NCI-H510A treated with DMSO at 0.1 percent for 48 hours (cell line): Measurements from ENCODE around the gene CEL.
"Not testable (repeated sequence)": the region's sequence is repeated elsewhere in the genome, so short reads cannot be mapped to it uniquely, and the experiment has no call there.

Source experiments
- DNase-seq: peaks from one replicate; lab custom pipeline; 2025; lab: John Stamatoyannopoulos, UW

The CEL gene

GRCh38 chr9:133086212-133086860, 24.6 kb downstream of the CEL start:
- DNase-seq = not testable (repeated sequence)

DNA sequence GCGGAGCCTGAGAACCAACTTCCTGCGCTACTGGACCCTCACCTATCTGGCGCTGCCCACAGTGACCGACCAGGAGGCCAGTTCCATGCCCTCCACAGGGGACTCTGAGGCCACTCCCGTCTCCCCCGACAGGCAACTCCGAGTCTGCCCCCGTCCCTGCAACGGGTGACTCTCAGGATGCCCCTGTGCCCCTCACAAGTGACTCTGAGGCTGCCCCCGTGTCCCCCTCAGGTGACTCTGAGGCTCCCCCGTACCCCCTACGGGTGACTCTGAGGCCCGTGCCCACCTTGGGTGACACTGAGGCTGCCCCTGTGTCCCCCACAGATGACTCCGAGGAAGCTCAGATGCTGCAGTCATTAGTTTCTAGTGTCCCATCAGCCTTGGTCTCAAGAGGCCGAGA, 25.1 kb downstream of the CEL start:
- DNase-seq = no peak

GRCh38 chr9:133087429-133088145, 25.8 kb downstream of the CEL start:
- no peak for DNase-seq

- DNase-seq = no peak
Observed at GRCh38 chr9:133088146-133088750, 26.5 kb downstream of the CEL start.

DNA sequence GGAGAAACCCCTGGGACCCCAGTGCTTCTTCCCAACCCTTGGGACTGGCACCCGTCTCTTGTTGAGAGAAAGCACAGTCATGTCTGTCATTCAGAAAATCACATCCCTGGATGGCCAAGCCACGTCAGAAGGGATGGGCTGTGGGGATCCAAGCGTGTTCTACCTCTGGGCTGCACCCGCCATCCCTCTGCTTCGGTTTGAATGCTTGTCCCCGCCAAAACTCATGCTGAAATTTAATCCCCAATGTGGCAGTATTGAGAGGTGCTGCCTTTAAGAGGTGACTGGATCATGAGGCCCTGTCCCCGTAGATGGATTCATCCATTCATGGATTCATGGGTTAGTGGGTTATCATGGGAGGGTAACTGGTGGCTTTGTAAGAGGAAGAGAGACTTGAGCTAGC, 27.0 kb downstream of the CEL start:
- DNase-seq = no peak

DNA sequence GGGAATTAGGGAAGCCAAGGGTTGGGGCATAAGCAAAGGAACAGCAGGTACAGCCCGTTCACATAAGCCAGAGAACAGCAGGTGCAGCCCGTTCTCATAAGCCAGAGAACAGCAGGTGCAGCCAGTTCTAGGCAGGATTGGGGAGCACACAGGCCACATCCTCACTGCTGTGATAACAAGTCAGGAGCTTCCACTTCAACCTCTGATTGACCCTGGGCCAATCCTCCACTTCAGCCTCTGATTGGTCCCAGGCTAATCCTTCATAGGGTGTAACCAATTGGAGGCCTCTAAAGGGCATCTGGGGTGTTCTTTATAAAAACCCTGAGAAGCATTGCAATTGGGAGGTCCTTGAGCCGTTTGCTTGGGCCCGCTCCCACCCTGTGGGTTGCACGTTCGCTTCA, 27.5 kb downstream of the CEL start:
- peak; percentile 84 for DNase-seq

DNA sequence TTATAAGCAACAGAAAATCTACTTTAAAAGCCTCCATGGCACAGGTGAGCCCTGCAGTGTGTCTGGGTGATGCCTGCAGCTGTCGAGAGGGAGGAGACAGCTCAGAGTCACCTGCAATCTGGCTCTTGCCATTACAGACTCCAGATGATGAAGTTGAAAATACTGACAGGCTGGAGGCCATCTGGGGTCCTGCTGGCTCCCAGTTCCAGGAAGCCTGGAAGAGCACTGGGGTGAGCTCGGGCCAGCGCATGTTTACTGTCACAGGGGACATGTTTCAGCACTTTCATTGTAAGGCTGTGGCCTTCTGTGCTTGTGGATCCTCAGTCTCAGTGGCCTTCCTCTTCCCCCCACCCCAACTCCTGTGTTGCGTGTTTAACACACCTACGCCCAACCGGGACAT, 28.4 kb downstream of the CEL start:
- no peak for DNase-seq

DNA sequence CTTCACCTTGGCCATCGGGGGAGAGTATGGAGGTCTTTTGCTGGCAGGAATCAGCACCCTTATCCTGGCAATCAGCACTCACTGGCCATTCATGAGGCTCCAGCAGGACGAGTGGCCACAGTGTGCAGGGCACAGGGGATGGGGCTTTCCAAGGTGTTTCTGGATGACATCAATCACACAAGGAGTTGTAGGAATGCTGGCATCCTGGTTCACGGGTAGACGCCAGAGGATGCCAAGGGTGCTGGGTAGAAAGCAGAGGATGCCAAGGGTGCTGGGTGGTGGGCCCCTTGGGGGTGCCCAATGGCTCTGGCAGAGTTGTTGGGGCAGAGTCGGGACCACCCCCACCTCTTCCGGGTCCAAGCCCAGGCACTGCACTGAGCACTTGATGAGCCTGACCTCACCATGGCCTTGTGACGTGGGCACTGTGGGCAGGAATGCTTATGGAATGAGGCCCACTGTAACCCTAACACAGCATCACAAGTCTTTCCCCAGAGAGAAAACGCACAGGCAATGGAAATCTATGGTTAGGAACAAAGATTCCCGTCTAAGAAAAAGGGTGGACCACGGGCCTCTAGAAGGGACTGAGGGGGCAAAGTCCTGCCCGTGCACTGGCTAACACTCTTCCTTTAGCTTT, 29.1 kb downstream of the CEL start:
- DNase-seq = no peak

GRCh38 chr9:133094351-133094750, 32.6 kb downstream of the CEL start:
- not testable (repeated sequence) for DNase-seq

- no peak for DNase-seq
Observed at GRCh38 chr9:133094842-133095393, 33.1 kb downstream of the CEL start.

- no peak for DNase-seq
Observed at GRCh38 chr9:133098104-133098754, 36.4 kb downstream of the CEL start.

DNA sequence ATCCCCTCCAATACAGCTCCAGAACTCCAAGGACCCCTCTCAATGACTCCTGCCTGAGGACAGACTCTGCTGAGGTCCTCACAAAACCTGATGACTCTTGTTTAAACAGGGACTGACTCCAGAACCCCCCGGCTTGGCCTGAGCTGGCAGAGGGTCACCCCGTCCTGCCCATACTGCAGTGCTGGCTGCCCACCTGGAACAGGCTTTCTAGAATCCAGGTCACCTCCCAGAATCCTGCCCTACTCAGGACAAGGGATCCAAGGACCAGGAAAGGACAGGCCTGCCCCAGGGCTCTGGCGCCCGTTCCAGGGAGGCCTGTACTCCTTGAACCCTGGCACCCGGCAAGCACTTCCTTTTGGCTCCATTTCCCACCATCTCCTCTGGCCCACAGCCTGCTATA, 37.1 kb downstream of the CEL start:
- no peak for DNase-seq

GRCh38 chr9:133099726-133100505, 38.1 kb downstream of the CEL start:
- DNase-seq = no peak

DNA sequence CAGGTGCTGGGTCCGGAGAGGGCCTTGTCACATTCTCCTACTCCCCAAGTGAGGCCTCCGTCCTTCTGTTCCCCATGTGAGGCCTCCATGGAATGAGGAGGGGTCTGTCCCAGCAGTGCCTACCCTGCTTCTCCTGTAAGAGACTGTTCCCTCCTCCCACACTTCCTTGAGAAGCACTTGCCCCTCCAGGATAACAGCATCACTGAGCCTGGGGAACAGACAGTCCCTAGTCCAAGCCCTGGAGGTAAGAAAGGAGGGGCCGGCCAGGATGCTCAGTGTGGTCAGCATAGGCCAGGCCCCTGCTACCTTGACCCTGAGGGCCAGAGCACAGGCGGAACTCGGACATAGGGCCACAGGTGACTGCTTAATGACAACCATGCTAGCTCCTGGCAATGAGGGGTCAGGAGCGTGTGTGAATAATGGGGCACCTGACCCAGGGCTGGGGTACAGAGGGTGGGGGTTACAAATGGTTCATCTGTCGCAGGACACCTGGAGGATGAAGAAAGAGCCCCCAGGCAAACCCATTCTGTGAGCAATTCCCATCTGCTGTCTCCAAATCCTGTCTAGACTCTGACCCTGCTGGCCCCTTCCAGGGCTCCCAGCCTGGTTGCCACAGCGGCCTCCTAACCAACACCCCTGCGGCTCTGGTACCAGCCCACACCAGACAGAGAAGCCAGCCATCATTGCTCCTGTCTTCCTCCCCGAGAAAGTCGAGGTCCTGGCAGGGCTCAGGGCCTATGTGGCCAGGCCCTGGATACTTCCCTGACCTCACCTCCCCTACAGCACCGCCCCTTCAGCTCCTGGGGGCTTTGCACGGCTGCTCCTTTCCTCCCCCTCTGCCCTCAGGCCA, 39.0 kb downstream of the CEL start:
- DNase-seq = no peak

DNA sequence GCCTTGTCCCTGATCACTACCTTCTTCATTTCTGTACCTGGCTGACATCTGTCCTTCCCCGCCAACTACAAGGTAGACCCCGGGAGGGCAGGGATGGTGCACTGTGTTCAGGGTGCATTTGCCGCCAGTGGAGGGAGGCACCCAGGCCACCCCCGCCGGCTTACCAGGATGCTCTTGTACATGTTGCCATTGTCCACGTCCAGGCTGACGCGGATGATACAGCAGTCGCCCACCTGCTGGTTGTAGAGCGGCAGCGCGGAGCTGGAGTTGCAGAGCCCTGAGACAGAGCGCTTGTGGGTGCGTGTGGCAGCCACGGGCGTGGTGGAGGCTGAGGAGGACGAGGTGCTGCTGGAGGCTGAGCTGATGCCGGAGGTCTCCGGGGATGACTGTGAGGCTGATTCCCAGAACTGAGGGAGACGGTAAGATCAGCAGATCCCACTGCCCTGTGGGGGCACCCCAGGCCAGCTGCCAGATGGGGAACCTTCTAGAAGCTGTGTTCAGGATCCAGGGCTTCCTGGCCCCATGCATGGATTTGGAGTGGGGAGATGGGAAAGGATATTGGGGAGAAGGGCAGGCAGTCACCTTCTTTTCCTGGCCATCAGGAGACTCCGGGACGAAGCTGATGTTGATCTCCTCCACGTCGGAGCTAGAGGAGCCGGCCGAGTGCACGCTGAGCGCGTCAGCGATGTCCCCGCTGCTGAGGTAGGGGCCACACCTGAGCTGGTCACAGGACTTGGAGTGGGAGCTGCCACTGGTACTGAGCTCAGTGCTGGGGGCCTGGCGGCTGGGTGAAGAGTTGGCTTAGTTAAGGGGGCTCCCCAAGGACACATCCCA, 39.8 kb downstream of the CEL start:
- no peak for DNase-seq

GRCh38 chr9:133102190-133103021, 40.6 kb downstream of the CEL start:
- no peak for DNase-seq

DNA sequence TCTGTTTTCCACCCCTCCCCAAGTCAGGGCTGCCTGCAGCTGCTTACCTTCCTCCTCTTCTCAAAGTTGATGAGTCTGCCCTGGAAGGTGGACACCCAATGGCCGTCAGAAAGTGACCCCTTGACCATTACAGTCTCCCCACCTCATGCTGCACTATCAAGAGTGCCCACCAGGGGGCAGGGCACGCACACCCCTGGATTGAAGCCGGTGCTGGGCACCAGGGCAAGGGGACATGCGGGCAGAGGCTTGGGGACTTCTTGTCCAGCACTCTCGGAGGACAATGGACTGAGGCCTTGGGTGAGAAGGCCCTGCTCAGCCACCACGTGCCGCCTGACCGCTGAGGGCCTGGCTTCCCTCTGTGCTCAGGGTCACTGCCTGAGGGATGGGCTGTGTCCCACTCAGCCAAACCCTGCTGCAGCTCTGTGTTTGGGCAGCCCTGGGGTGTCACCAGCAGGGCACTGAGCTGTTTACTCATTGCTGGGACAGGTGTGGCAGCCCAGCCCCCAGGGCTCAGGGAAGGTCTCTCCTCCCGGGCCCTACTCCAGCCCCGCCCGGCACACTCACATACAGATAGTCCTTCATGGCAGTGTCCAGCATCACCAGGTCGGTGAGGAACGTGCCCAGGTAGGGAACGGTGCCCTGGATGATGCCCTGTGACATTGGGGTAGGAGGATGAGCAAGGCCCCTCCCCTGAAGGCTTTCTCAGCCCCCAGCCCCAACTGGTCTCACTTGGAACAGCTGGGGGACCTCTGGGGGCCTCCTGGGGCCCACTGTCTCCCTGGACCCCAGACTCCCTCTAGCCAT, 41.6 kb downstream of the CEL start:
- peak; percentile 28 for DNase-seq
